DOHH2 (cell line): Measurements from ENCODE around the gene CD52.

Experiments
- EZH2phosphoT487 ChIP-seq: fragments of 200-600 bp; sonication (generic); IDR thresholded peaks from 2 replicates; pipeline ENCODE4 v1.6.1; 2017; ENCODE audit warnings: borderline replicate concordance, mild to moderate bottlenecking, antibody characterized with exemption, low read length, moderate library complexity, mixed read lengths
- TF ChIP-seq, protein P1 (sequence below): fragments of 200-600 bp; sonication (generic); IDR thresholded peaks from one replicate; pipeline ENCODE4 v1.5.1; 2014; ENCODE audit warnings: antibody characterized with exemption, mild to moderate bottlenecking, low read depth, low read length; ENCODE audit not compliant: poor library complexity, severe bottlenecking

DNA sequence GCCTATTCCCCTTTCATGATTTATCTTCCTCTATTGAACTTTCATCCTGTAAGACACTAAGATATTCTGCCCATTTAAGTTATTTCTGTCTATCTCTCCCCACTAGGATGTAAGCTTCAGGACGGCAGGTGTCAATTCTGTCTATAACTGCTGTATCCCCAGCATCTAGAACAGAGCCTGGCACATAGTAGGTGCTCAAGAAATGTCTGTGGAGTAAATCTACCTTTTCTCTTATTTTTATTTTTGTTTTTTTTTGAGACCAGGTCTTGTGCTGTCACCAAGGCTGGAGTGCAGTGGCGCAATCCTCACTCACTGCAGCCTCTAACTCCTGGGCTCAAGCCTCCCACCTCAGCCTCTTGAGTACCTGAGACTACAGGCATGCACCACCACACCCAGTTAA, 5.6 kb downstream of the CD52 start:
- TF ChIP-seq, protein P1, sequence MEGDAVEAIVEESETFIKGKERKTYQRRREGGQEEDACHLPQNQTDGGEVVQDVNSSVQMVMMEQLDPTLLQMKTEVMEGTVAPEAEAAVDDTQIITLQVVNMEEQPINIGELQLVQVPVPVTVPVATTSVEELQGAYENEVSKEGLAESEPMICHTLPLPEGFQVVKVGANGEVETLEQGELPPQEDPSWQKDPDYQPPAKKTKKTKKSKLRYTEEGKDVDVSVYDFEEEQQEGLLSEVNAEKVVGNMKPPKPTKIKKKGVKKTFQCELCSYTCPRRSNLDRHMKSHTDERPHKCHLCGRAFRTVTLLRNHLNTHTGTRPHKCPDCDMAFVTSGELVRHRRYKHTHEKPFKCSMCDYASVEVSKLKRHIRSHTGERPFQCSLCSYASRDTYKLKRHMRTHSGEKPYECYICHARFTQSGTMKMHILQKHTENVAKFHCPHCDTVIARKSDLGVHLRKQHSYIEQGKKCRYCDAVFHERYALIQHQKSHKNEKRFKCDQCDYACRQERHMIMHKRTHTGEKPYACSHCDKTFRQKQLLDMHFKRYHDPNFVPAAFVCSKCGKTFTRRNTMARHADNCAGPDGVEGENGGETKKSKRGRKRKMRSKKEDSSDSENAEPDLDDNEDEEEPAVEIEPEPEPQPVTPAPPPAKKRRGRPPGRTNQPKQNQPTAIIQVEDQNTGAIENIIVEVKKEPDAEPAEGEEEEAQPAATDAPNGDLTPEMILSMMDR: no peak
- no peak for TF ChIP-seq EZH2phosphoT487
